Brain microvascular endothelial cell (primary cell): ENCODE data around the gene RABL3.
"Not testable (repeated sequence)": the region's sequence is repeated elsewhere in the genome, so short reads cannot be mapped to it uniquely, and the experiment has no call there.

Source experiments
- DNase-seq: peaks from one replicate; pipeline ENCODE4 v3.0.0-alpha.2; 2020
- H3K27ac ChIP-seq: fragments of 250-450 bp; sonication (Bioruptor Pico); 2 replicates; pipeline ENCODE4 v1.5.1; 2020; ENCODE audit warnings: mild to moderate bottlenecking, moderate library complexity
- H3K27me3 ChIP-seq: fragments of 250-450 bp; sonication (Bioruptor Pico); replicated peaks from 2 replicates; pipeline ENCODE4 v1.5.1; 2020; ENCODE audit warnings: mild to moderate bottlenecking
- H3K36me3 ChIP-seq: fragments of 250-450 bp; sonication (Bioruptor Pico); replicated peaks from 2 replicates; pipeline ENCODE4 v1.5.1; 2020; ENCODE audit warnings: mild to moderate bottlenecking
- H3K4me3 ChIP-seq: 2 replicates; pipeline ENCODE4 v1.5.1; 2011; ENCODE audit warnings: low read depth, mild to moderate bottlenecking, control low read depth, low read length, moderate library complexity
- in situ Hi-C: cut with HindIII; loops from 2 replicates; pipeline ENCODE4 v1.10.0; 2017; ENCODE audit warnings: low sequenced_read_pairs, low pct_ligation_motif_present
- TF ChIP-seq, protein P1 (sequence below): IDR thresholded peaks from 2 replicates; pipeline ENCODE4 v1.5.1; 2011; ENCODE audit warnings: low read depth, mild to moderate bottlenecking, moderate library complexity, low read length, control low read depth, inconsistent platforms; ENCODE audit errors: missing control alignments

RABL3 gene

DNA sequence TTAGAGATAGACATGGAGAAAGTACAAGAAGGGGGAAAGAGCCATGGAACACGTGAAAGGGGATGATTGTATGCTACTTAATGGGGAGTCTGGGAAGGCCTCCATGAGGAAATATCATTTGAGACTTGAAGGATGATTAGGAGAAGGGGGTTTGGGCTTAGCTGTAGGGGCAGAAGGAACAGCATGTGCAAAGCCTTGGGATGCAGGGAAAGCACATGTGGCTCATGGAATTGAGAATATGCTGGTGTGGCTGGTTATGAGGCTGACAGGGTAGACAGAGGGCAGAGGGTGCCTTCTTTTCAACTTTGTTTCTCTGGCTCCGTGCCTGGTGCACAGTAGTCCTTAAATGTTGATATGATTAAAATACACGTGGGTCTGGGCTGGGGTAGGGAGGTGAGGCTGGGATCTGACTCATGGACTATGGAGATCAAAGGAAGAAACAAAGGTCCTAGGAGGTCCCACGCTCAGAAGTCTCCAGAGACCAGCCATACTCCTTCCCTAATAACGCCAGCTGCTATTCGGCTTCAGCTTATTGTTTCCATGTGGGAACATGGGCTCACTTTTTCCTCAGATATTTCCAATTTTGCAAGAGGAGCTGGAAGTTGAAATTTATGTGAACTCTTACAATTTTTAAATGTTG is 1.4 kb upstream of the RABL3 start:
- Histone ChIP-seq H3K4me3 (peak overlapping the region; percentile 93), H3K36me3 (no peaks in the 10 kb centered on the region), H3K27ac (no peak overlapping the region), H3K27me3 (no peaks in the 10 kb centered on the region)
- TF ChIP-seq, protein P1, sequence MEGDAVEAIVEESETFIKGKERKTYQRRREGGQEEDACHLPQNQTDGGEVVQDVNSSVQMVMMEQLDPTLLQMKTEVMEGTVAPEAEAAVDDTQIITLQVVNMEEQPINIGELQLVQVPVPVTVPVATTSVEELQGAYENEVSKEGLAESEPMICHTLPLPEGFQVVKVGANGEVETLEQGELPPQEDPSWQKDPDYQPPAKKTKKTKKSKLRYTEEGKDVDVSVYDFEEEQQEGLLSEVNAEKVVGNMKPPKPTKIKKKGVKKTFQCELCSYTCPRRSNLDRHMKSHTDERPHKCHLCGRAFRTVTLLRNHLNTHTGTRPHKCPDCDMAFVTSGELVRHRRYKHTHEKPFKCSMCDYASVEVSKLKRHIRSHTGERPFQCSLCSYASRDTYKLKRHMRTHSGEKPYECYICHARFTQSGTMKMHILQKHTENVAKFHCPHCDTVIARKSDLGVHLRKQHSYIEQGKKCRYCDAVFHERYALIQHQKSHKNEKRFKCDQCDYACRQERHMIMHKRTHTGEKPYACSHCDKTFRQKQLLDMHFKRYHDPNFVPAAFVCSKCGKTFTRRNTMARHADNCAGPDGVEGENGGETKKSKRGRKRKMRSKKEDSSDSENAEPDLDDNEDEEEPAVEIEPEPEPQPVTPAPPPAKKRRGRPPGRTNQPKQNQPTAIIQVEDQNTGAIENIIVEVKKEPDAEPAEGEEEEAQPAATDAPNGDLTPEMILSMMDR: no peak
- no peak for DNase-seq
- in situ Hi-C loops: no loop called here

- no peaks in the 10 kb centered on the region for H3K27me3 ChIP-seq
- no peaks in the 10 kb centered on the region for H3K36me3 ChIP-seq
- peak; percentile 18 for DNase-seq
- in situ Hi-C loops: no loop called here
- peak overlapping the region; percentile 98 for H3K27ac ChIP-seq
- peak overlapping the region; percentile 93 for H3K4me3 ChIP-seq
- TF ChIP-seq, protein P1: no peak
Measured at GRCh38 chr3:120742849-120743365, 591 bp upstream of the RABL3 start.

DNA sequence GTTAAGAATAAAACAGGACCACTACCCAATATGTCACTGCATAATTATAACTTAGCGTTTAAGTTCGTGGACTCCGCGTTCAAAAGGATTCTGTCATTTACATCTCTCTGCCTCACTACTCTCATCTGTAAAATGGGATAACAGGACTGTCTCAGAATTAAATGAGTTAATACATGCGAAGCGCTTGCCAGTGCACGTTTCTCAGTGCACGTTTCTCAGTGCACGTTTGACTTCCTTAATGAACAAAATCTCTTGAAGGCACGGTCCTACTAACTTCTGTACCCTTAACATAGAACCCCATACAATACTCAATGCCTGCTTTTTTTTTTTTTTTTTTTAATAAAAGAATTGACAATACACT is 499 bp downstream of the RABL3 start:
- Histone ChIP-seq H3K27ac (peak overlapping the region; percentile 98), H3K27me3 (no peaks in the 10 kb centered on the region), H3K36me3 (peaks cover 3% of the 10 kb centered on the region), H3K4me3 (peak overlapping the region; percentile 93)
- TF ChIP-seq, protein P1: no peak
- DNase-seq: no peak
- in situ Hi-C loops: no loop called here

DNA sequence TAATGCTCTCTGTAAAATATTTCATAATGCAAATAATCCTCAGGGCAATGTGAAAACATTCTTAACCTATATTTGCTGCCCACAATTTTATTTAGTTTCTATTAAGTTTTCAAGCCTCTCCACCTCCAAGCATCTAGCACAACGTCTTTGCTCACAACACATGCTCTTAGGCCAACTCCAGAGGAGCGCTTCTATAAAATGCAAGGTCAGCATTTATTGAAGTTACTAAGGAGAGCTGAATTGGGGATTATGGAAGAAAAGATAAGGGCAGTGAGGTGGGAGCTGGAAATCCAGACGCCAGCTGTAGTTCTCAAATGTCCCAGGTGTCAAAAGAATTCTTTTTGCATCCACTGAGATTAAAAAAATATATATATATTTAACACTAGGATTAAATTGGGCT is 996 bp downstream of the RABL3 start:
- Histone ChIP-seq H3K4me3 (peak overlapping the region; percentile 93), H3K36me3 (peaks cover 3% of the 10 kb centered on the region), H3K27ac (no peak overlapping the region), H3K27me3 (no peaks in the 10 kb centered on the region)
- in situ Hi-C loops: no loop called here
- DNase-seq: no peak
- TF ChIP-seq, protein P1: no peak

DNA sequence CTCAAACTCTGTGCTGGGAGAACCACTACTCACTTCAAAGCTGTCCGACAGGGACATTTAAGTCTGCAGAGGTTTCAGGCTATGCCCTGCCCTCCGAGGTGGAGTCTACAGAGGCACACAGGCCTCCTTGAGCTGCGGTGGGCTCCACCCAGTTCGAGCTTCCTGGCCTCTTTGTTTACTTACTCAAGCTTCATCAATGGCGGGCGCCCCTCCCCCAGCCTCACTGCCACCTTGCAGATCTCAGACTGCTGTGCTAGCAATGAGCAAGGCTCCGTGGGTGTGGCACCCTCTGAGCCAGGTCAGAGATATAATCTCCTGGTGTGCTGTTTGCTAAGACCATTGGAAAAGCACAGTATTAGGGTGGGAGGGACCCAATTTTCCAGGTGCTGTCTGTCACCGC is 4.3 kb downstream of the RABL3 start:
- not testable (repeated sequence) for DNase-seq

GRCh38 chr3:120730576-120731542 is 11.5 kb downstream of the RABL3 start:
- TF ChIP-seq, protein P1: no peak
- no peaks in the 10 kb centered on the region for H3K36me3 ChIP-seq
- H3K27ac ChIP-seq: no peak overlapping the region
- H3K27me3 ChIP-seq: no peaks in the 10 kb centered on the region
- H3K4me3 ChIP-seq: no peak overlapping the region
- in situ Hi-C loops: no loop called here
- DNase-seq: no peak

More for the DNA sequence above, 4.3 kb downstream of the RABL3 start:
- H3K27ac ChIP-seq, H3K36me3 ChIP-seq, H3K27me3 ChIP-seq, in situ Hi-C loops, H3K4me3 ChIP-seq: not testable (repeated sequence)
